Effector CD4-positive, alpha-beta T cell (primary cell): ENCODE results near the gene SLC15A4.

Source experiments
- DNase-seq: peaks from one replicate; pipeline ENCODE4 v3.0.0-alpha.2; 2020

SLC15A4 gene

DNA sequence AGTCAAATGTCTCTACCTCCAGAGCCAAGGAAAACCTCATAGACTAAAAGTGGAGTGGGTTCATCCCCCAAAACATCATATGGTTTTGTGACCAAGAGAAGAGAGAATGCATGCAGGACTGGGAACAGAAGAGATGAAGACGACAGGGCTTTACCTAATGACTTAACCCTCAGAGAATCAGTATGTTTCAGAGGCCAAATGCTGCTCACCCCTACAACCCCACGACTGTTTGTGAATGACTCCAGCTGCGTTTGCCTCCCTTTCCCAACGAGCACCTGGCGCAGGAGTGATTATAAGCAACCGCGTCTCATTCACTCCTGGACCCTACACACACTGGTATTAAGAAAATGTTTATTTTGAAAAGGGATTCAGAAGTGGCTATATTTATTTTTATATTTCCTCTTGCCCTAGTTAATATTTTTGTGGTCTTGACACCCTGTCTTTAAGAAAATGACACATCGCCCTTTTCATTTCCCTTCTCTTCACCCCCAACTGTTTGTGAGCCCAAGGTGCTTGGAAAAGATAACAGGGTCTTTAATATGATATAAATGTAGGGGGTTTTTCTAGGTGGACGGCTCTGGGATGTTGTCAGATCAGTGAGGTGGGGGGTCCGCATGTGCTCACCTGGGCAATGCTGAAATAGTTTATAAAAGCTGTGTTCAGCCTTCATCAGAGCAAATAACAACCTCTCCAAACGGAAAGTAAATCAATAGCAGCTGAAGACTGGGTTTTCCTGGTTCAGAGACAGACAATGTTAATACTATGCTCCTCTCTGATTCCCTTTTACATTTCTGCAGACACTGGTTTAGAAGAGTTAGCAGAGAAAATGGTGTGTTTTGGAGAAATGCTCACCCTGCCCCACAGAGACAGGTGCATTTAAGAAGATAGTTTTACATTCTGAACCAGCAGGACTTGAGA, 77.7 kb downstream of the SLC15A4 start:
- no peak for DNase-seq

GRCh38 chr12:128743916-128744315, 79.8 kb downstream of the SLC15A4 start:
- DNase-seq, result no peak
